ENCODE measurements around the gene STK24. TPM values are rescaled to one million over a fixed set of nuclear protein-coding genes. Genes with fewer than 3 reads are reported as not detected.

The STK24 gene
- total RNA-seq, 1 donor from 2014 or later: 66.2 TPM

GRCh38 chr13:98504371-98504963 is 72.4 kb downstream of the STK24 start:
- intact Hi-C loops (cut with micrococcal nuclease): no loop called here
- peak overlapping the region; percentile 80 for H3K27ac ChIP-seq (replicated peaks)

GRCh38 chr13:98504029-98504351 is 72.9 kb downstream of the STK24 start:
- H3K36me3 ChIP-seq: peaks cover 8% of the 10 kb centered on the region
- no peaks in the 10 kb centered on the region for H3K9me3 ChIP-seq (replicated peaks)
- no peak for DNase-seq
- no peaks in the 10 kb centered on the region for H3K27me3 ChIP-seq (ENCODE audit: low read depth)
- H3K4me1 ChIP-seq: peaks cover 90% of the 10 kb centered on the region
- peak overlapping the region; percentile 80 for H3K27ac ChIP-seq (replicated peaks)
- TF ChIP-seq CTCF (IDR thresholded peaks at IDR 0.05; ENCODE audit: borderline replicate concordance): no peak
- peak overlapping the region; percentile 2 for H3K4me3 ChIP-seq
- intact Hi-C loops (cut with micrococcal nuclease): no loop called here

More at GRCh38 chr13:98504371-98504963, 72.4 kb downstream of the STK24 start:
- H3K27me3 ChIP-seq (ENCODE audit: low read depth): no peaks in the 10 kb centered on the region
- peaks cover 5% of the 10 kb centered on the region for H3K36me3 ChIP-seq
- H3K9me3 ChIP-seq (replicated peaks): no peaks in the 10 kb centered on the region
- H3K4me1 ChIP-seq: peaks cover 95% of the 10 kb centered on the region
- H3K4me3 ChIP-seq: no peak overlapping the region
- no peak for DNase-seq
- TF ChIP-seq CTCF (IDR thresholded peaks at IDR 0.05; ENCODE audit: borderline replicate concordance): no peak

GRCh38 chr13:98503175-98504028 is 73.5 kb downstream of the STK24 start:
- Histone ChIP-seq H3K4me3 (peak overlapping the region; percentile 2), H3K27me3 (ENCODE audit: low read depth) (no peaks in the 10 kb centered on the region), H3K36me3 (peaks cover 8% of the 10 kb centered on the region), H3K4me1 (peaks cover 84% of the 10 kb centered on the region), H3K9me3 (replicated peaks) (no peaks in the 10 kb centered on the region), H3K27ac (replicated peaks) (peak overlapping the region; percentile 80)
- intact Hi-C loops (cut with micrococcal nuclease): no loop called here
- DNase-seq: no peak
- no peak for TF ChIP-seq CTCF (IDR thresholded peaks at IDR 0.05; ENCODE audit: borderline replicate concordance)

- intact Hi-C loops (cut with micrococcal nuclease): no loop called here
- no peak for TF ChIP-seq CTCF (IDR thresholded peaks at IDR 0.05; ENCODE audit: borderline replicate concordance)
- Histone ChIP-seq H3K36me3 (peaks cover 8% of the 10 kb centered on the region), H3K4me1 (peaks cover 80% of the 10 kb centered on the region), H3K4me3 (no peak overlapping the region), H3K27ac (replicated peaks) (no peak overlapping the region), H3K9me3 (replicated peaks) (no peaks in the 10 kb centered on the region), H3K27me3 (ENCODE audit: low read depth) (no peaks in the 10 kb centered on the region)
- DNase-seq: no peak
Observed at GRCh38 chr13:98500963-98501421, 75.9 kb downstream of the STK24 start.

- intact Hi-C loops (cut with micrococcal nuclease): no loop called here
Observed at GRCh38 chr13:98496966-98497365, 79.9 kb downstream of the STK24 start.

More at GRCh38 chr13:98496966-98497365, 79.9 kb downstream of the STK24 start:
- TF ChIP-seq CTCF (IDR thresholded peaks at IDR 0.05; ENCODE audit: borderline replicate concordance): no peak
- Histone ChIP-seq H3K27me3 (ENCODE audit: low read depth) (no peaks in the 10 kb centered on the region), H3K4me1 (peaks cover 72% of the 10 kb centered on the region), H3K36me3 (peaks cover 8% of the 10 kb centered on the region), H3K27ac (replicated peaks) (peak overlapping the region; percentile 75), H3K4me3 (no peak overlapping the region), H3K9me3 (replicated peaks) (no peaks in the 10 kb centered on the region)
- no peak for DNase-seq

Measured in left ventricle myocardium inferior (tissue), 1 donor.